GM21447 (cell line): ENCODE measurements around the gene NAA40.
A peak's percentile ranks its signal among the peaks of the same experiment; 100 is the strongest.

Experiments used
- ATAC-seq: cut with Tn5 transposase; IDR thresholded peaks from one replicate; pipeline ENCODE4 v1.9.1; 2021; ENCODE audit not compliant: unreplicated experiment

The NAA40 gene

DNA sequence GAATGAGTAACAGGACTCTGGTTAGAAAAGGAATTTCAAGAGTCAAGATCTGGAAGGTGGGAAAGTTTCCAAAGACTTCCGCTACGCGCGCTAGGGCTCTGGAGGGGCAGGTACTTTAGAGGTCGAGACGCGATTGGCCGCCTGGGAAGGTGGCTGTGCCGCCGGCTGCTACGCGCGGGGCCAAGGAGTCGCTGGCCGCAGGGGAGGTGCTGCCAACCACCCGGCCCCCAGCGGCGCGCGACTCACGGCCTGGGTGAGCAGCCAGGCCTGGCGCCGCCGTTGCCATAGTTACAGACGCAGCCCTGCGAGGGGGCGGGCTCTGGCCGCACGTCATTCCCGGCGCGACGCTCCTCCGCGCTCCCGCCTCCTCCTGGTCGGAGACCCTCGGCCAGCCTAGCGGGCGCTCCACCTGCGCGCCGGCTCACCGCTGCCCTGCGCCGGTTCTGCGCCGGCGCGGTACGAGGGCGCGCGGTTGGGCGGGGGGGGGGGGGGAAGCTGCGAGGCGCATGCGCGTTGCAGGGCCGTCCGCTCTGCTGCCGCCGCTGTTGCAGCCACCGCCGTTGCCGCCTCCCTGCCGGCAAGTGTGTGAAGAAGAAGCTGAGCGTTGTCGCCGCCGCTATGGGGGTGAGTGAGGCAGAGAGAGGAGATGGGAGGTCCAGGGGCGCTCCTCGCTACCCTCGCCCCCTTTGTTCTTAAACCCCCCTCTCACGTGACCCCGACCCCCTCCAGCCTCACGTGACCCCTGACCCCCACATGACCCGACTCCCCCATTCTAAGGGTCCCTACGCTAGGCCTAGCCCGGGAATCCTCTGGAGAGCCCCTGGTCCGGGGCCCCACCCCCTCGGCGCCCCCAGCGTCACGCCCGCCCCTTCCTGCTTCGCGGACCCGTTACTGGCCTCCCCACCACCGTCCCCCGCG, at the start of gene NAA40:
NAA40 (plus strand) TSS at position 524 of the 918 bp plus-strand sequence; CDS start at position 619, 95 bp downstream.
- peak; percentile 84 for ATAC-seq

DNA sequence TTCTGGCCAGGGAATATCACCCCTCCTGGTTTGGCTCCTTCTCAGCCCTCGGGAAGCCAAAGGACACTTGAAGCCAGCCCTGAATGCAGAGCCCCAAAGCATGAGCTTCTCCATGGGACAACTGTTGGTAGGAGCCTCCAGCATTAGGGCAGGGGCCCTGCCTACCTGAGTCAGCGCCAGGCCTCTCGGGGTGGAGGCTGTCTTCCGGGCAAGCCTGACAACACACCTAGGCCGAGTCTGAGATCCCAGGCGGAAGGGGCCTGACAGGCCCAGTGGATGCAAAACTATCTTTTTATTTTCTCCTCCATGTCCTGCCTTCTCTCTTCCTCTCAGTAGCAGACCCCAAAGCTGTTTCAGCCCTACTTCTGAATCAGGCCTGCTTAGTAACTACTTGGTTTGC, 49.5 kb upstream of the NAA40 start:
- no peak for ATAC-seq

DNA sequence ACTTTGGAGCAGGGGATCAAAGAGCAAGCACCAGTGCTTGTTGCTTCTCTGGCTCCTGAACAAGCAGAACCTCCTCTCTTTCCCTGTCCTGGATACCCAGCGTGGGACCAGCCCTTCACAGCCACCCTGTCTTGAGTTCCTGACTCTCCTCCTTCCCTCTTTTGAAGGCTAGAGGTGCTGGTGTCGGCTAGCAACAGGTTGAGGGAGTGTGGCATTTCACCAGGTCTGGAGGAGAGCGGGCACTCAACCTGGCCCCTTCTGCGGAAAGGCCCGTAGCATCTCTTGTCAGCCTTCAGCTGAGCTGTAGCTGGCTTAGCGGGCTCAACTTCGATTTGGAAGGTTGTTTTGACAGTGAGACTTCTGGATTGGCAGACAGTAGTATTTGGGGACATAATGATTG, 48.4 kb upstream of the NAA40 start:
- no peak for ATAC-seq

DNA sequence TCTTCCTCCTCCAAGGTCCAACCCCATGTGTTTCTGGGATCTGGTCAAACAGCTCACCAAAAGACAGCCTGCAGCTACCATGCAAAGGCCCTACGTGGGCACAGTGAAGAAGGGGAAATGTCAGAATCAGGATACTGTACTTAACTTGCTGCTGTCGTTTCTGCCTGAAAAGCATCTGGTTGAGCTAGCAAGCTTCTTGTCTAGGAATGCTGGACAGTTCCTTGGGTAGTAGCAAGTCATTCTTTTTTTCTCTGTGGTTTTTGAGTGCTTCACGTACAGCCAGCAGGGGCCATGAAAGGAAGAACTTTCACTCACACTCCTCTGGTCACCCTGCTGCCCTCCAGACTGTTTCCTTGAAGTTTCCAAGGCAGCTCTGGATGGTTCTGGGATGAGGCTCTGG, 46.6 kb upstream of the NAA40 start:
- ATAC-seq: no peak

DNA sequence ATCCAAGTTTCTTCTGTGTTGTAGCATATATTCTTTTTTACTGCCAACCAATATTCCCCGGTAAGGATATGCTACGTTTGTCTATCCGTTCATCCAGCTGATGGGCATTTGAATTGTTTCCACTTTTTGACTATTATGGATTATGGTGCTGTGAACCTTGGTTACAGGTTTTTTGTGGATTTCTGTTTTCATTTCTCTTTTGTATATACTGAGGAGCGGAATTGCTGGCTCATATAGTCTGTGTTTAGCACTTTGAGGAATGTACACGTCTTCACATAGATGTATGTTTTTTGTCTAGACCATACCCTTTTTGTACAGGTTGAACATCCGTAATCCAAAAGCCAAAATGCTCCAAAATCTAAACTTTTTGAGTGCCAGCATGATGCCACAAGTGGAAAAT, 45.4 kb upstream of the NAA40 start:
- no peak for ATAC-seq

DNA sequence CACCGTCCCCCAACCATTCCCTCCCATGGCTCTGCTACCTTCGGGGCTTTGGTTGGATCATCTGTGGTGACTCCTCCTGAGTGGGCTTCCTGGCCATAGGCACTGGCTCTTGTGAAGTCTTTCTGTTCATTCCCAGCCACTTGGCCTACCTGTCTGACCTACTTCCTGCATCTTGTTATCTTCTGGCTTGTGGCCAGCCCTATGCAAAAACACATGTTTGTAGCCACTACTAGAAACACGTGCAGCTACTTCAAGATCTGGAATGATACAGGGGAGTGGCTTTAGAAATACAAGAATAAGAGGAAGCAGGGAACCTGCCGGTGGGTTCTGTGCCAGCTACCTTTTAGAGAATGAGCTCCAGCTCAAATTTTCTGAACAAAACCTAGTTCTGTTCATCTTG, 42.7 kb upstream of the NAA40 start:
- ATAC-seq: no peak

DNA sequence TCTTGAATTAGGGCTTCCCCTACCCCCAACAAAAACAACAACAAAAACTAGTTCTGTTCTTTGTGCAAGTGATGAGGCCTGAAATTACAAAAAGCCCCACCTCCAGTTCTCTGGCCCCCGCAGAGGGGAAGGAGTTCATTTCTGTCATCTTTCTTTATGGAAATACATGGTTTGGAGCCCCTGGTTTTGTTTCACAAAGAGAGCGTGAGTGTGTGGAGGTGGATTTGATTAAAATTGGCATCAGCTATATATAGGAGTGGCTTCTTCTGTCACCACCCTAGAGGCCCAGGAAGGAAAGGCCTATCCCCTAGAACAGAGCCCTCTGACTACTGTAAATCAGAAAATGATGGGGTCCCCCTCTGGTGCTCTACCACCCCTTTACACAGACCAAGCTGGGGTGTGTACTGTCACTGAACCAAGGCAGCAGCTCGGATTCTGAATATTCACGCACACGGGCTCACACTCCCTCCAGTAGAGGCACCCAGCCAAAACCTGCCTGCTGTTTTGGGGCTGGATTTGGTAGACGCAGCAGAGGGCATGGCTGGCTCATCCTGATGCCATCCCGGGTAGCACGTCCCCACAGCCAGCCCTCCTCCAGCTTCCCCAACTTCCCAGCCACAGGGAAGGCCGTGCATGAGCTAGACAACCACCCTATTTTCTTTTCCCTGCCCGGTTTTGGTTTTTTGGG, 41.2 kb upstream of the NAA40 start:
- ATAC-seq: no peak

DNA sequence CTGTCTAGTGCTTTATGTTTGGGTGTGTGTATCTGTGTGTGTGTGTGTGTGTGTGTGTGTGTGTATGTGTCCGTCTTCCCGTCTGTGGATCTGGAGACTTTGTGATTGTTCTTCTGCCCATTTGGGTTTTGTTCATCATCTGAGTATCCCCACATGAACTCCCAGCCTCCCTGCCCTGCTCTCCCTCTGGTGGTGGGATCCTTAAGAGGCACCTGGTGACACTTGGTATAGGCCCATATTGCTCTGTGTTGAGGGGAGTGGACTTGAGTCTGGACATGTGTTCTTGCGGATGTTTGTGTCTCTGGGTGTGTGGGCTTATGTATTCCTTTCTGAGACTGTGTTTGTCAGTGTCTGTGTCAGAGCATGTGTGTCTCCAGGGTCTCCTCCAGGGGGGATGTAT, 37.1 kb upstream of the NAA40 start:
- ATAC-seq: no peak

DNA sequence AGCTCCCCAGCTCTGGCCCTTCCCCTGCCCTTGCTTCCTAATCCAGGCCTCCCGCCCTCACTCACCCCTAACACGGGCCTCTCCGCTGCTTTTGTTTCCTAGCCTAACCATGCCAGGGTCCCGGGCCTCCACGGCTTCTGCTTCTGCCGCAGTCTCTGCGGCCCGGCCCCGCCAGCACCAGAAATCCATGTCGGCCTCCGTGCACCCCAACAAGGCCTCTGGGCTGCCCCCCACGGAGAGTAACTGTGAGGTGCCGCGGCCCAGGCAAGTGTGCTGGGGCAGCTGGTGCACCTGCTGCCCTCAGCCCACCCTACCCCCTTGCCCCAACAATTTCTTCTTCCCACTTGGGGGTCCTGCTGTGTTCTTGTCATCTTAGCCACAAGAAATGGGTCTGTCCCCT, 34.9 kb upstream of the NAA40 start:
- ATAC-seq: no peak

DNA sequence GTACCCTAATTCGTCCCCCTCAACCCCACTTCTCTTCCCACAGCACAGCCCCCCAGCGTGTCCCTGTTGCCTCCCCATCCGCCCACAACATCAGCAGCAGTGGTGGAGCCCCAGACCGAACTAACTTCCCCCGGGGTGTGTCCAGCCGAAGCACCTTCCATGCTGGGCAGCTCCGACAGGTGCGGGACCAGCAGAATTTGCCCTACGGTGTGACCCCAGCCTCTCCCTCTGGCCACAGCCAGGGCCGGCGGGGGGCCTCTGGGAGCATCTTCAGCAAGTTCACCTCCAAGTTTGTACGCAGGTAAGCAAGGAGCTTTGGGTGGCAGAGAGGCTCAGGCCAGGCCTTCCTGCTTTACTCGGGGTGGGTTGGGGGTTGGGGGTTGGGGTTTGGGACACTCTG, 34.1 kb upstream of the NAA40 start:
- ATAC-seq: no peak

DNA sequence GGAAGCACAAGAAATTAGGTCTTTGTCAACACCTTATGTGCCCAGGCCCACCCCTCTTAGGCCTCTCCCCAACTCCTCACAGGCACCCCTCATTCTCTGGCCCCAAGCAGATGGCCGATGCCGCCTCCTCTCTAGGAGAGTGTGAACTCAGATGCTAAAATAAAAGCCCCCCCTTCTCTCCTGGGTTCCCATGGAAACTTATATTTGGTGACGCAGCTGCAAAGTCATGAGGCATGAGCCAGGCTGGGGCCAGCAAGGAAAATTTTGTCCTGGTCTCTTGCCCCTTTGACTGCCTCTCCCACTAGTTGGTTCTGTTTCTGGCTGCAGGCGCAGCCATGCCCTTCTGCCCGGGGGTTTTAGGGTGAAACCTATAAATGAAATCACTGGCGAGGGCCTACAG, 33.6 kb upstream of the NAA40 start:
- ATAC-seq: no peak

DNA sequence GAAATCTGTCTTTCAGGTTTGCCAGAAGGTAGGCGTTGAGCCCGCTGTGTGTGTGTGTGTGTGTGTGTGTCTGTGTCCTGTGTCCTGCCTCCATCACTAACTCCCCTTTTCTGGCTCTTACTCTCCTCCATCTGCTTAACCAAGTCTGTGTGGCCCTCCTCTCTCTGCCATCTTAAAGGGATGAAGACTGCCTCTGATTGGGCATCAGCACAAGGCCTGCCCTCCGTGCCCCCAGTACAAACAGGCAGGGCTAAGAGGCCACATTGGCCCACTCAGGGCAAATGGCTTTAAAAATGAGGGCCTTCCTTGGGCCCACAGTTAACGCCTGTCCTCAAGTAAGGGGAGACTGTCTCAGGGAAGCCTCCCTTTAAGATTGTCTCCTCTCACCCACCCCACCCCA, 32.7 kb upstream of the NAA40 start:
- ATAC-seq: no peak

DNA sequence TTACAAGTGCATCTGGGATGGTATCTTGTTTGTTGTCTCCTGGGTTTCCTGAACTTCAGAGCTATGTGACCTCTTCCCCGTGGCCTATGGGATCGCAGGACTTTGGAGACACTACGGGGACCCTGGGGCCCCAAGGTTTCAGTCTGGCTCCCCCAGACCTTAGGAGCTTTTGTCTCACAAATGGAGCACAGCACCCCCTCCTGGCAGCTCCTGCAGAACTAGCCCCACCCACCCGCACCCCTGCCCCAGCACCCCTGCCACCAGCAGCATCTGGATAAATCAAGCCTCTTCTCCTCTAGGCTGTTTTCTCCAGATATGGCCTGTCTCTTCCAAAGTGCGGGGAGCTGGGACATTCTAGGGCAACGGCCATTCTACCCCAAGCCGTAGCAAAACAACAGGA, 32.2 kb upstream of the NAA40 start:
- ATAC-seq: no peak

DNA sequence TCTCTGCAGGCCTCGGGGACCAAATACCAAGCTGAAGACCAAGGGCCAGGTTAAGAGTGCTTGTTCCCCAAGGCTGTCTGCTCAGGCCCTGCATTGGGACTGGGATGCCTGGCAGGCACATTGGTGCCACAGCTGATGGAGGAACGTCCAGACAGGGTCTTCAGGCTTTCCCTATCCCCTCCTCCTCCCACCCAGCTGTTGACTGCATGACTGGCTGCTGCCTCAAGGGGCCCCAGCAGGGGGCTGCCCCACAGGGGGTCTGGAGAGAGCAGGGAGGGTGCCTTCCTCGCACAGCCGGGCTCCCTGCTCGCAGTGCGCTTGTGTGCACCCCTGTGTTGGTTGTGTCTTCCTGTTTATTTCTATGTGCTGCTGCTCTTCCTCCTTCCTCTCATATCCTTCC, 31.7 kb upstream of the NAA40 start:
- no peak for ATAC-seq

DNA sequence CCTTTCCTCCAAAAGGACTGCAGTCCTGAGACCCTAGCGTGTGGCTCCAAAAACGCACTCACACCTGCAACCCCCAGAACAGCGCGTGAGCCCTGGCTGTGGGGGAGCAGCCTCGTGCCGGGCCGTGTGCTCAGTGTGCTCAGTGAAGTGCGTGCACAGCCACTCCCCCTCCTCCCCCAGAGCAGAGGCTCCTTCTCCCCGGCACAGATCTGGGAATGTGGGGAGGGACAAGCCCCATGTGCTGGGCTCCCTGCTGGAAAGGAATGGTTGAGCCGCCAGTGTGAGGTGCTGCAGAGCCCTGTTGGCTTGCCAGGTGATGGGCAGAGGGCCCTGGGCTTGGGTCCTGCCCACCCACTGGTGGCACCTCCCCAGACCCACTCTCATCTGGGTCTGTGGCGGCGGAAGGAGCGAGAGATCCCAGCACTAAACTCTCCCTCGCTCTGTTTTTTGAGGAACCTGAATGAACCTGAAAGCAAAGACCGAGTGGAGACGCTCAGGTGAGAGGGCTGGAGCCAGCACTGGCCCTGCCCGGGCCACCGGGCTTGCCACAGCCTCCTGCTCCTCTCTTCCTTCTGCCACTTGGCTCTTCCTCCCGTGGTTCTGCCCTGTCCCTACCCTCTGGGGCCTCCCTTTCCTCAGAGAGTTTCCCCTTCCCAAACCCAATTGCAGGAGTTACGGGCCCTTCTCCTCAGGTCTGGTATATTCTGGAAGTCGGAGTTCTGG, 30.8 kb upstream of the NAA40 start:
- ATAC-seq: no peak

DNA sequence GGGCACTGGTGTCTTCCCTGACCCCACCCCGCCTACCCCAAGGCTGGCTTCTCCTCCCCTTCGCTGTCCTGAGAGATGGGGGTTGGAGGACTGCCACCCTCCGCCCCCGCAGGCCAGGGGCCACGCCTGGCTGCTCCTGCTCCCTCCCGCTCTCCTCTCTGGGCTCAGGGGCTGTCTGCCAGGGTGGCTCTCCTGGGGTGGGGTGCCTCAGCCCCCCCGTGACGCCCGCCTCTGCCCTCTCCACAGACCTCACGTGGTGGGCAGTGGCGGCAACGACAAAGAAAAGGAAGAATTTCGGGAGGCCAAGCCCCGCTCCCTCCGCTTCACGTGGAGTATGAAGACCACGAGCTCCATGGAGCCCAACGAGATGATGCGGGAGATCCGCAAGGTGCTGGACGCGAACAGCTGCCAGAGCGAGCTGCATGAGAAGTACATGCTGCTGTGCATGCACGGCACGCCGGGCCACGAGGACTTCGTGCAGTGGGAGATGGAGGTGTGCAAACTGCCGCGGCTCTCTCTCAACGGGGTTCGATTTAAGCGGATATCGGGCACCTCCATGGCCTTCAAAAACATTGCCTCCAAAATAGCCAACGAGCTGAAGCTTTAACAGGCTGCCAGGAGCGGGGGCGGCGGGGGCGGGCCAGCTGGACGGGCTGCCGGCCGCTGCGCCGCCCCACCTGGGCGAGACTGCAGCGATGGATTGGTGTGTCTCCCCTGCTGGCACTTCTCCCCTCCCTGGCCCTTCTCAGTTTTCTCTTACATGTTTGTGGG, 30.0 kb upstream of the NAA40 start:
- ATAC-seq: no peak

DNA sequence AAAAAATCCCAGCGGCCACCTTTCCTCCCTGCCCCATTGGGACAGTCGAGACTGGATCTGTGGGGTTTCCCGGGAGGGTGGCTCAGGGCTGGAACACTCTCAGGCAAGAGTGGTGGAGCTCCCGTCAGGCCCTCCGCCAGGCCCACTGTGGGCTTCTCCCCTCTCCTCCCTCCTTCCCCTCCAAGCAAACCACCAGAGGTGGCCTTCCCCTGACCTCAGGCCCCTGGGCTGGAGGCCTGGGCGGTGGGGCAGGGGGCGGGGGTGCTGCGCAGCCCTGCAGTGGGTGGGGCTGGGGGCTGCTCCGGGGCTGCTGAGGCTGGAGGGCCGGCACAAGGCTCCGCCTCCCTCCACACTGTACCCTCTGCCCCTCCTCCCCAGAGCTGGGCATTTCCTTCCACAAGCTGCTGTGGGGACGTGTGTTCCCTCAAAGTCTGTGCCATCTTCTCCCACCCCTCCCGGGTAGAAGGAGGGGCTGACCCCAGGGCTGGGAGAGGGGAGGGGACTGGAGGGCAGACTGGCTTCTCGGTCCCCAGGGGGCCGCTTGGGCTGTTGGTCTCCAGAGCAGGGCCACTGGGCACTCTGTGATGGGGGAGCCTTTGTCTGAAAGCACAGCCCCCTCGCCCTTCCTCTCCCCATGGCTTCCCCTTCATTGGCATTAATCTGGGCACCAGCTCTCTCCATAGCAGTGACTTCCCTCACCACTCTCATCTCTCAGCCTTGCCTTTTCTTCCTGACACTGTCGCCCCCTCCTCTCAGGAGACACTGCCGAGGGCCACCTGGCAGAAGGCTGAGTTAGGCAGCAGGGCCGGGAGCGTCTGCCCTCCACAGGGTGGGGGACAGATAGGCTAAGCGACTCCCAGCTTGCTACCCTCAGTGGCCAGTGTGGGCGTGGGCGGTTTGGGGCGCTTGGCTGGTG, 29.0 kb upstream of the NAA40 start:
- no peak for ATAC-seq

DNA sequence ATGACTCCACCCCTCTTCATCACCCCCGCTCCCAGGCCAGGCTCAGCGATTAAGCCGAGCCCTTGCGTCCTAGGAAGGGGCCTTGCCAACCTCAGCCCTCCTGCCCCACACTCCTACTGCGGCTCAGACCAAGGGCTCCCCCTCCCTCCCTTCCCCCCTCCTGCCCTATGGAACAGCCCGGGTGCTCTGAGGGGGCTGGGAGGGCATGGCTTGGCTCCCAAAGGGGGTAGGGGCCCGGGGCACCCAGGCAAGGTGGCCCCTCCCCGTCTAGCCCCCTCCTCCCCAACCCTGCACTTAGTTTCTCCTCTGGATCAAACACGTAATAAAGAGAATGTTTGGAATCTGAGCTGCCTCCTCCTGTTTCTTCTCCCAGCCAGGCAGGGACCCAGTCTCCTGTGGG, 28.1 kb upstream of the NAA40 start:
- no peak for ATAC-seq

DNA sequence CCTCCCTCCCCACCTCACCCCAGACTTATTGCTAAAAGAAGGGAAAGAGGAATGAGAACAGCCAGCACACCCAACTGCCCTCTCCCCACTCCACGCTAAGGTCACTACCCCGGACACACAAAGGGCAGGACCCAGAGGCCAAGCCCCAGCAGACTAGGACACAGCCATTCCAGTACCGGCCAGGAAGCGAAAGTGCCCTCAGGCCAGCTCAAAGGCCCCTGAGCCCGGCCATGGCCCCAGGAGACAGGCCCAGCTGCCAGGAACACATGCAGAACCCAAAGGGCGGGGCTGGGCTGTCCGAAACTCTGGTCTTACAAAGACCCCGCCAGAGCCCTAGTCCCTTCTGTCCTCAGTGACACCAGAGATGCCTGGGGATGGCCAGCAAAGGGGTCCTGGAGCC, 27.4 kb upstream of the NAA40 start:
- ATAC-seq: no peak

DNA sequence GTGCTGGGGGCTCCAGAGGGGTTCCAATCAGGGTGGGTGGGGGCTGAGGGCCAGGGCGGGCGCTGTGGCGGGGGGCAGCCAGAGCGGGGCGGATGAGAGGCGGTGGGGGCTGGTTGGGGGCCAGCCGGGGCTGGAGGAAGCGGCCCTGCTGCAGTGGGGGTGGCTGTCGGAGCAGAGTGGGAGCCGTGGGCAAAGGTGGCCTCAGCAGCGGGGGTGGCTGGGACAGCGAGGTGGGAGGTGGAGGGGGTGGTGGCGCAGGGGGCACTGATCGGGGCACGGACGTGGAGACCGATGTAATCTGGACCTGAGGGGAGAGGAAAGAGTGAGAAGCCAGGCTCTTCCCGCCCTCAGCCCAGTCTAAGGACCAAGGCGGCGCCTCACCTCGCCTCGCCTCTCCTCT, 26.9 kb upstream of the NAA40 start:
- ATAC-seq: no peak
